Stimulated activated effector memory CD8-positive, alpha-beta T cell treated with anti-CD3 and anti-CD28 coated beads, Interleukin-12 subunit alpha, Interleukin-12 subunit beta, amount 100 ng/mL, for 72 hours (primary cell): ENCODE measurements around the gene FCN2.
A peak's percentile ranks its signal among the peaks of the same experiment; 100 is the strongest.

ENCODE experiments used
- ATAC-seq: fragments of 150-1000 bp; cut with Tn5 transposase; 2 replicates; pipeline ENCODE4 v1.10.0; 2021
- DNase-seq, 2 donors: peaks; one replicate each; pipeline ENCODE4 v3.0.0; 2021 to 2022; ENCODE audit warnings: low spot score in 2 of 2
- H3K27ac Mint-ChIP-seq: one replicate; pipeline ENCODE4 v1.8.0; 2022; ENCODE audit warnings: mild to moderate bottlenecking, mixed read lengths
- H3K36me3 Mint-ChIP-seq: one replicate; pipeline ENCODE4 v1.8.0; 2022; ENCODE audit warnings: mild to moderate bottlenecking, mixed read lengths
- H3K4me1 Mint-ChIP-seq: one replicate; pipeline ENCODE4 v1.8.0; 2022; ENCODE audit warnings: mixed read lengths
- H3K4me3 Mint-ChIP-seq: one replicate; pipeline ENCODE4 v1.8.0; 2022; ENCODE audit warnings: mild to moderate bottlenecking, mixed read lengths
- H3K9me3 Mint-ChIP-seq: one replicate; pipeline ENCODE4 v1.8.0; 2022; ENCODE audit warnings: mixed read lengths

The FCN2 gene

GRCh38 chr9:134896834-134897583, 16.4 kb downstream of the FCN2 start:
- H3K27ac Mint-ChIP-seq, result no peak overlapping the region

GRCh38 chr9:134897584-134898170, 17.1 kb downstream of the FCN2 start:
- no peak overlapping the region for H3K4me3 Mint-ChIP-seq
- H3K4me1 Mint-ChIP-seq, result no peaks in the 10 kb centered on the region
- DNase-seq, result peak in 1 of 2 donors; percentile 18
- ATAC-seq, result no peak
- H3K9me3 Mint-ChIP-seq, result peaks cover 7% of the 10 kb centered on the region
- no peaks in the 10 kb centered on the region for H3K36me3 Mint-ChIP-seq
- H3K27ac Mint-ChIP-seq, result no peak overlapping the region

More at GRCh38 chr9:134896834-134897583, 16.4 kb downstream of the FCN2 start:
- no peaks in the 10 kb centered on the region for H3K36me3 Mint-ChIP-seq
- no peak for ATAC-seq
- no peaks in the 10 kb centered on the region for H3K4me1 Mint-ChIP-seq
- H3K4me3 Mint-ChIP-seq, result no peak overlapping the region
- H3K9me3 Mint-ChIP-seq, result peaks cover 7% of the 10 kb centered on the region
- no peak for DNase-seq

- ATAC-seq, result no peak
- no peaks in the 10 kb centered on the region for H3K36me3 Mint-ChIP-seq
- no peak overlapping the region for H3K4me3 Mint-ChIP-seq
- no peak overlapping the region for H3K27ac Mint-ChIP-seq
- peaks cover 7% of the 10 kb centered on the region for H3K9me3 Mint-ChIP-seq
- DNase-seq, result peak in 1 of 2 donors; percentile 20
- H3K4me1 Mint-ChIP-seq, result no peaks in the 10 kb centered on the region
Measured at GRCh38 chr9:134898319-134898718, 17.7 kb downstream of the FCN2 start.

- Mint-ChIP-seq H3K4me1 (no peaks in the 10 kb centered on the region), H3K36me3 (no peaks in the 10 kb centered on the region), H3K27ac (no peak overlapping the region), H3K4me3 (no peak overlapping the region), H3K9me3 (peaks cover 7% of the 10 kb centered on the region)
- ATAC-seq (no peak), DNase-seq (no peak)
Measured at GRCh38 chr9:134899168-134899567, 18.6 kb downstream of the FCN2 start.

GRCh38 chr9:134899818-134900217, 19.2 kb downstream of the FCN2 start:
- Mint-ChIP-seq H3K4me3 (no peak overlapping the region), H3K27ac (no peak overlapping the region), H3K4me1 (no peaks in the 10 kb centered on the region), H3K36me3 (no peaks in the 10 kb centered on the region), H3K9me3 (peaks cover 7% of the 10 kb centered on the region)
- no peak for ATAC-seq
- peak in 1 of 2 donors; percentile 10 for DNase-seq

- no peak for ATAC-seq
- H3K9me3 Mint-ChIP-seq, result peaks cover 7% of the 10 kb centered on the region
- no peak for DNase-seq
- no peaks in the 10 kb centered on the region for H3K36me3 Mint-ChIP-seq
- no peak overlapping the region for H3K27ac Mint-ChIP-seq
- no peaks in the 10 kb centered on the region for H3K4me1 Mint-ChIP-seq
- no peak overlapping the region for H3K4me3 Mint-ChIP-seq
Measured at GRCh38 chr9:134902936-134903335, 22.3 kb downstream of the FCN2 start.

GRCh38 chr9:134908524-134909309, 28.1 kb downstream of the FCN2 start:
- no peaks in the 10 kb centered on the region for H3K4me1 Mint-ChIP-seq
- no peak for ATAC-seq
- H3K9me3 Mint-ChIP-seq, result no peaks in the 10 kb centered on the region
- no peak overlapping the region for H3K4me3 Mint-ChIP-seq
- H3K36me3 Mint-ChIP-seq, result no peaks in the 10 kb centered on the region
- no peak for DNase-seq
- no peak overlapping the region for H3K27ac Mint-ChIP-seq

- DNase-seq (no peak), ATAC-seq (no peak)
- H3K27ac Mint-ChIP-seq, result no peak overlapping the region
- no peaks in the 10 kb centered on the region for H3K36me3 Mint-ChIP-seq
- H3K9me3 Mint-ChIP-seq, result no peaks in the 10 kb centered on the region
- H3K4me1 Mint-ChIP-seq, result no peaks in the 10 kb centered on the region
- no peak overlapping the region for H3K4me3 Mint-ChIP-seq
Measured at GRCh38 chr9:134909511-134910481, 29.2 kb downstream of the FCN2 start.

- H3K36me3 Mint-ChIP-seq, result no peaks in the 10 kb centered on the region
Measured at GRCh38 chr9:134912126-134912840, 31.7 kb downstream of the FCN2 start.

GRCh38 chr9:134913041-134913712, 32.6 kb downstream of the FCN2 start:
- Mint-ChIP-seq H3K4me1 (no peaks in the 10 kb centered on the region), H3K9me3 (no peaks in the 10 kb centered on the region), H3K27ac (no peak overlapping the region), H3K36me3 (no peaks in the 10 kb centered on the region), H3K4me3 (no peak overlapping the region)
- ATAC-seq (no peak), DNase-seq (no peak)

More at GRCh38 chr9:134912126-134912840, 31.7 kb downstream of the FCN2 start:
- no peak for ATAC-seq
- no peak for DNase-seq
- Mint-ChIP-seq H3K4me3 (no peak overlapping the region), H3K9me3 (no peaks in the 10 kb centered on the region), H3K27ac (no peak overlapping the region), H3K4me1 (no peaks in the 10 kb centered on the region)

- Mint-ChIP-seq H3K36me3 (no peaks in the 10 kb centered on the region), H3K4me3 (no peak overlapping the region), H3K4me1 (no peaks in the 10 kb centered on the region), H3K27ac (no peak overlapping the region), H3K9me3 (peaks cover 2% of the 10 kb centered on the region)
- ATAC-seq, result no peak
- DNase-seq, result no peak
Measured at GRCh38 chr9:134913713-134914500, 33.3 kb downstream of the FCN2 start.

- ATAC-seq (no peak), DNase-seq (no peak)
- no peaks in the 10 kb centered on the region for H3K4me1 Mint-ChIP-seq
- peaks cover 2% of the 10 kb centered on the region for H3K9me3 Mint-ChIP-seq
- no peak overlapping the region for H3K27ac Mint-ChIP-seq
- H3K36me3 Mint-ChIP-seq, result no peaks in the 10 kb centered on the region
- no peak overlapping the region for H3K4me3 Mint-ChIP-seq
Measured at GRCh38 chr9:134914501-134914834, 33.9 kb downstream of the FCN2 start.
